H1 (cell line): ENCODE results near the gene VIPR2. TPM values are rescaled to one million over a fixed set of nuclear protein-coding genes. Genes with fewer than 3 reads are reported as not detected.

Experiments
- CTCF ChIA-PET: fragments of 300-600 bp; sonication (Branson Sonifier 250); formaldehyde crosslinking; loops from one replicate; lab custom pipeline; 2021; ENCODE audit not compliant: partially characterized antibody; lab: Charles Lee
- POLR2A ChIA-PET: fragments of 300-600 bp; sonication (Branson Sonifier 250); formaldehyde crosslinking; loops from one replicate; lab custom pipeline; 2021; ENCODE audit warnings: inconsistent platforms; ENCODE audit not compliant: partially characterized antibody; lab: Charles Lee
- DNase-seq, 2 experiments: peaks; one replicate each; pipeline versions ENCODE4 v3.0.0 to v3.0.0-alpha.2; 2010 to 2022; ENCODE audit warnings: low spot score in 2 of 2, low read depth in 1 of 2, mixed read lengths in 1 of 2
- FAIRE-seq: peaks from 2 replicates; lab custom pipeline; 2011; peaks lifted over from hg19 to GRCh38; lab: Jason Lieb, UNC
- H2AFZ ChIP-seq: 2 replicates; pipeline ENCODE4 v1.8.1; 2012; ENCODE audit warnings: low read length, inconsistent platforms
- H2AK5ac ChIP-seq: 2 replicates; pipeline ENCODE4 v1.6.1; 2013; ENCODE audit warnings: low read depth, low read length
- H2BK120ac ChIP-seq: replicated peaks from 2 replicates; pipeline ENCODE3; 2013; ENCODE audit warnings: low read depth, low read length, inconsistent platforms
- H2BK12ac ChIP-seq: 2 replicates; pipeline ENCODE4 v1.6.1; 2013; ENCODE audit warnings: low read depth, low read length
- H2BK15ac ChIP-seq: 2 replicates; pipeline ENCODE4 v1.6.1; 2013; ENCODE audit warnings: low read length
- H2BK20ac ChIP-seq: 2 replicates; pipeline ENCODE4 v1.6.1; 2013; ENCODE audit warnings: low read length
- H2BK5ac ChIP-seq: 2 replicates; pipeline ENCODE4 v1.6.1; 2013; ENCODE audit warnings: low read depth, low read length
- H3K14ac ChIP-seq: 2 replicates; pipeline ENCODE4 v1.6.1; 2013; ENCODE audit warnings: inconsistent platforms; ENCODE audit not compliant: insufficient read length
- H3K18ac ChIP-seq: 2 replicates; pipeline ENCODE4 v1.6.1; 2013; ENCODE audit warnings: low read length; ENCODE audit errors: extremely low read depth
- H3K23ac ChIP-seq: 2 replicates; pipeline ENCODE4 v1.6.1; 2013; ENCODE audit warnings: inconsistent platforms; ENCODE audit not compliant: insufficient read length
- H3K23me2 ChIP-seq: 2 replicates; pipeline ENCODE4 v1.6.1; 2013; ENCODE audit warnings: low read depth, low read length
- H3K27ac ChIP-seq: 2 replicates; pipeline ENCODE4 v1.6.1; 2011; ENCODE audit warnings: low read depth, low read length, inconsistent platforms
- H3K27me3 ChIP-seq, 4 experiments: replicated peaks in 1 of 4; 1 replicate in 1 of 4; 2 replicates in 3 of 4; pipeline versions ENCODE4 v1.6.1 to v1.8.1; 2011 to 2013; ENCODE audit warnings: low read length in 3 of 4, mild to moderate bottlenecking in 3 of 4, inconsistent platforms in 2 of 4, mixed read lengths in 2 of 4, moderate library complexity in 1 of 4; ENCODE audit not compliant: control insufficient read depth in 3 of 4, insufficient read depth in 3 of 4; ENCODE audit errors: extremely low read depth in 1 of 4
- H3K36me3 ChIP-seq, 4 experiments: 2 replicates each; pipeline versions ENCODE4 v1.6.1 to v1.8.1; 2011 to 2013; ENCODE audit warnings: mild to moderate bottlenecking in 4 of 4, low read length in 3 of 4, moderate library complexity in 2 of 4, control low read depth in 1 of 4, inconsistent platforms in 1 of 4; ENCODE audit not compliant: insufficient read depth in 4 of 4, control insufficient read depth in 2 of 4
- H3K4ac ChIP-seq: replicated peaks from 2 replicates; pipeline ENCODE3; 2013; ENCODE audit warnings: low read length, low read depth, mixed read lengths, inconsistent platforms; ENCODE audit not compliant: insufficient read length
- H3K4me1 ChIP-seq, 4 experiments: replicated peaks in 1 of 4; 1 replicate in 1 of 4; 2 replicates in 3 of 4; pipeline versions ENCODE4 v1.6.1 to v1.8.1; 2011 to 2013; ENCODE audit warnings: low read length in 3 of 4, inconsistent platforms in 2 of 4, mixed read lengths in 1 of 4; ENCODE audit not compliant: insufficient read depth in 4 of 4, control insufficient read depth in 3 of 4
- H3K4me2 ChIP-seq, 2 experiments: 2 replicates each; pipeline versions ENCODE4 v1.6.1 to v1.8.1; 2011 to 2013; ENCODE audit warnings: low read depth in 2 of 2, low read length in 2 of 2, control low read depth in 1 of 2, inconsistent platforms in 1 of 2, mild to moderate bottlenecking in 1 of 2; ENCODE audit not compliant: insufficient read depth in 1 of 2
- H3K4me3 ChIP-seq, 4 experiments: fragments of 200-600, 300-600 bp in 1 of 4; sonication (generic), shearing (Covaris generic), sonication (Bioruptor Twin) in 1 of 4; 2 replicates each; pipeline versions ENCODE4 v1.5.1 to v1.8.1; 2011 to 2016; ENCODE audit warnings: low read length in 4 of 4, low read depth in 3 of 4, control low read depth in 2 of 4, inconsistent platforms in 2 of 4, mild to moderate bottlenecking in 2 of 4, mixed read lengths in 1 of 4, moderate library complexity in 1 of 4; ENCODE audit not compliant: insufficient read depth in 2 of 4; ENCODE audit errors: extremely low read depth in 1 of 4
- H3K56ac ChIP-seq: replicated peaks from 2 replicates; pipeline ENCODE3; 2013; ENCODE audit warnings: low read depth, mild to moderate bottlenecking, mixed read lengths, low read length, inconsistent platforms; ENCODE audit not compliant: insufficient read length
- H3K79me1 ChIP-seq: 2 replicates; pipeline ENCODE4 v1.6.1; 2013; ENCODE audit warnings: low read depth, low read length, control low read depth
- H3K79me2 ChIP-seq, 2 experiments: 2 replicates each; pipeline versions ENCODE4 v1.6.1 to v1.8.1; 2012 to 2013; ENCODE audit warnings: low read length in 2 of 2, mild to moderate bottlenecking in 2 of 2, inconsistent platforms in 1 of 2; ENCODE audit not compliant: insufficient read depth in 2 of 2, control insufficient read depth in 1 of 2
- H3K9ac ChIP-seq, 4 experiments: replicated peaks in 1 of 4; 1 replicate in 1 of 4; 2 replicates in 3 of 4; pipeline versions ENCODE4 v1.6.1 to v1.8.1; 2011 to 2013; ENCODE audit warnings: low read depth in 3 of 4, low read length in 3 of 4, control low read depth in 2 of 4, mild to moderate bottlenecking in 2 of 4, moderate library complexity in 2 of 4, inconsistent platforms in 1 of 4; ENCODE audit errors: extremely low read depth in 1 of 4
- H3K9me3 ChIP-seq, 2 experiments: 2 replicates each; pipeline versions ENCODE4 v1.6.1 to v1.8.1; 2012 to 2013; ENCODE audit warnings: mild to moderate bottlenecking in 2 of 2, moderate library complexity in 2 of 2, control low read depth in 1 of 2, inconsistent platforms in 1 of 2, low read depth in 1 of 2, low read length in 1 of 2, mixed read lengths in 1 of 2; ENCODE audit not compliant: insufficient read depth in 2 of 2
- H4K20me1 ChIP-seq, 2 experiments: replicated peaks in 1 of 2; 2 replicates each; pipeline versions ENCODE3 to v1.8.1; 2011 to 2013; ENCODE audit warnings: inconsistent platforms in 2 of 2, low read length in 2 of 2, mild to moderate bottlenecking in 1 of 2; ENCODE audit not compliant: insufficient read depth in 2 of 2, control insufficient read depth in 1 of 2
- H4K5ac ChIP-seq: 2 replicates; pipeline ENCODE4 v1.6.1; 2013; ENCODE audit warnings: low read length, low read depth, mixed read lengths, inconsistent platforms; ENCODE audit not compliant: insufficient read length
- H4K8ac ChIP-seq: 2 replicates; pipeline ENCODE4 v1.8.0; 2013; ENCODE audit warnings: mild to moderate bottlenecking, moderate library complexity, low read length, inconsistent platforms; ENCODE audit not compliant: insufficient read depth; ENCODE audit errors: extremely low read depth
- H4K91ac ChIP-seq: replicated peaks from 2 replicates; pipeline ENCODE3; 2013; ENCODE audit warnings: low read length, mixed read lengths, inconsistent platforms; ENCODE audit not compliant: insufficient read length
- ASH2L ChIP-seq: fragments of 200-600, 300-600 bp; sonication (generic); IDR thresholded peaks from one replicate; pipeline ENCODE4 v1.7.1; 2017; ENCODE audit warnings: low read length
- BACH1 ChIP-seq: IDR thresholded peaks from 2 replicates; pipeline ENCODE4 v1.6.1; 2012; ENCODE audit warnings: low read length, improper control_type of control experiment
- BRCA1 ChIP-seq: IDR thresholded peaks from 2 replicates; pipeline ENCODE4 v1.6.1; 2012; ENCODE audit warnings: low read depth, low read length, improper control_type of control experiment
- CBX5 ChIP-seq: fragments of 300-800, 300-1000 bp; sonication (generic); IDR thresholded peaks from 2 replicates; pipeline ENCODE4 v1.7.1; 2016; ENCODE audit warnings: antibody characterized with exemption, low read length, low read depth
- CHD2 ChIP-seq: IDR thresholded peaks from 2 replicates; pipeline ENCODE4 v1.6.1; 2012; ENCODE audit warnings: low read length, improper control_type of control experiment
- E2F6 ChIP-seq: IDR thresholded peaks from 2 replicates; pipeline ENCODE4 v1.6.1; 2012; ENCODE audit warnings: inconsistent platforms
- KDM5A ChIP-seq: fragments of 200-600 bp; IDR thresholded peaks from 2 replicates; pipeline ENCODE4 v1.7.1; 2012; ENCODE audit warnings: mild to moderate bottlenecking, low read length, inconsistent platforms, mixed read lengths
- MAX ChIP-seq: IDR thresholded peaks from 2 replicates; pipeline ENCODE4 v1.6.1; 2012; ENCODE audit warnings: inconsistent platforms
- POLR2AphosphoS5 ChIP-seq: IDR thresholded peaks from 2 replicates; pipeline ENCODE4 v1.6.1; 2011; ENCODE audit warnings: low read depth, low read length
- RAD21 ChIP-seq, 2 experiments: IDR thresholded peaks in 1 of 2; conservative IDR thresholded peaks in 1 of 2; 2 replicates each; pipeline ENCODE4 v1.6.1; 2011; ENCODE audit warnings: low read depth in 2 of 2, low read length in 2 of 2, improper control_type of control experiment in 1 of 2, inconsistent platforms in 1 of 2, mild to moderate bottlenecking in 1 of 2, moderate library complexity in 1 of 2
- RNF2 ChIP-seq: fragments of 200-900, 300-1000 bp; sonication (generic); IDR thresholded peaks from 2 replicates; pipeline ENCODE4 v1.7.1; 2016; ENCODE audit warnings: borderline replicate concordance, low read depth, mild to moderate bottlenecking, antibody characterized with exemption, low read length; ENCODE audit not compliant: poor library complexity, severe bottlenecking; ENCODE audit errors: missing control alignments
- SIX5 ChIP-seq: IDR thresholded peaks from 2 replicates; pipeline ENCODE4 v1.6.1; 2011; ENCODE audit warnings: mild to moderate bottlenecking, low read depth, low read length
- WGBS, 2 experiments: shearing (Covaris generic) in 1 of 2; methylation state at CpG; one replicate each; pipeline versions ENCODE4 v1.1.6 to v1.1.7; 2013 to 2015; ENCODE audit warnings: low lambda C conversion rate in 2 of 2, mixed read lengths in 2 of 2, inconsistent platforms in 1 of 2, low coverage in 1 of 2, missing lambda C conversion rate in 1 of 2; ENCODE audit not compliant: insufficient replicate concordance in 2 of 2, insufficient coverage in 1 of 2, insufficient read length in 1 of 2; ENCODE audit errors: extremely low coverage in 1 of 2, missing lambda C conversion rate in 1 of 2; 5-methylcytosine and 5-hydroxymethylcytosine counted together
- polyA plus RNA-seq, 7 experiments: library from polyadenylated mRNA; depleted of rRNA in 3 of 7; stranded (reverse) in 5 of 7; unstranded in 2 of 7; fragments of >200 nt in 5 of 7; fragments of 200-250 nt in 2 of 7; gene quantifications; 1 replicate in 5 of 7; 2 replicates in 1 of 7; 4 replicates in 1 of 7; pipeline versions ENCODE4 v1.2.1 to v1.2.3, GENCODE V29; 2011 to 2013; ENCODE audit warnings: missing spikeins in 2 of 7, mixed read lengths in 2 of 7
- total RNA-seq: library from RNA; stranded (reverse); fragmentation: NEBNext Ultra II Directional; extraction: Animal tissue kit (Norgen Biotek cat#: 25700); gene quantifications from 2 replicates; pipeline ENCODE4 v1.2.1, GENCODE V29; 2021

The VIPR2 gene
- total and polyA plus RNA-seq, 2 of the 8 experiments (the other 6 are each of a cell fraction or from before 2014, with no cell fraction given): 2.4 to 6.3 TPM

- POLR2A ChIA-PET: no interaction called here
- no peak for DNase-seq
- H4K5ac ChIP-seq: no peak overlapping the region
- H2BK20ac ChIP-seq: no peak overlapping the region
- H3K9me3 ChIP-seq: no peaks in the 10 kb centered on the region
- H3K4me2 ChIP-seq: no peak overlapping the region
- 88% methylated on average over 10 of the region's 10 CpGs; no CpG with 5 or more reads in 1 of the 2 experiments for WGBS, 2 experiments
- H3K36me3 ChIP-seq: no peaks in the 10 kb centered on the region
- H3K14ac ChIP-seq: no peak overlapping the region
- no peaks in the 10 kb centered on the region for H3K79me2 ChIP-seq
- no peak overlapping the region for H2BK120ac ChIP-seq
- H3K4me1 ChIP-seq: peaks cover 0 to 3% (median under 1%) of the 10 kb centered on the region in 4 experiments; a peak in 2 of 7 replicates
- no peak overlapping the region for H2BK5ac ChIP-seq
- H3K56ac ChIP-seq: no peak overlapping the region
- H4K8ac ChIP-seq: no peak overlapping the region
- no peak overlapping the region for H3K9ac ChIP-seq
- H2AFZ ChIP-seq: no peak overlapping the region
- H3K27ac ChIP-seq: no peak overlapping the region
- no peak overlapping the region for H3K4ac ChIP-seq
- no peak overlapping the region for H3K23ac ChIP-seq
- no peak overlapping the region for H3K18ac ChIP-seq
- no peak overlapping the region for H2BK15ac ChIP-seq
- H2BK12ac ChIP-seq: no peak overlapping the region
- TF ChIP-seq CBX5 (no peak), BACH1 (no peak), RNF2 (no peak), BRCA1 (no peak), MAX (no peak), ASH2L (no peak), RAD21 (IDR thresholded peaks at IDR 0.05 in 1 of 2, conservative IDR thresholded peaks at IDR 0.05 in 1 of 2; ENCODE audit: low read depth in 2 of 2, low read length in 2 of 2) (no peak), POLR2AphosphoS5 (no peak), CHD2 (no peak), SIX5 (no peak), E2F6 (no peak), KDM5A (no peak)
- TF ChIP-seq, all 59 proteins: peak for 0
- no peak overlapping the region for H4K91ac ChIP-seq
- no peaks in the 10 kb centered on the region for H4K20me1 ChIP-seq
- CTCF ChIA-PET: interaction anchor here (0.6 to 0.9 kb wide), 2 partner anchors 16 to 54 kb away, joined by 3 read pairs; no protein-coding TSS in a partner anchor
- no peaks in the 10 kb centered on the region for H3K23me2 ChIP-seq
- peaks cover 0 to 3% (median 0%) of the 10 kb centered on the region in 4 experiments; a peak in 1 of 7 replicates for H3K27me3 ChIP-seq
- no peaks in the 10 kb centered on the region for H3K79me1 ChIP-seq
- no peak overlapping the region for H3K4me3 ChIP-seq
- no peak for FAIRE-seq
- H2AK5ac ChIP-seq: no peak overlapping the region
These were observed 140.3 kb downstream of the VIPR2 start for GRCh38 chr7:159004411-159004810.
